Measurements from ENCODE around the gene APLF. TPM values are rescaled to one million over a fixed set of nuclear protein-coding genes. Genes with fewer than 3 reads are reported as not detected.

APLF gene
- total and polyA plus RNA-seq, 8 donors, result 3.3 to 4.4 (median 3.9) TPM

DNA sequence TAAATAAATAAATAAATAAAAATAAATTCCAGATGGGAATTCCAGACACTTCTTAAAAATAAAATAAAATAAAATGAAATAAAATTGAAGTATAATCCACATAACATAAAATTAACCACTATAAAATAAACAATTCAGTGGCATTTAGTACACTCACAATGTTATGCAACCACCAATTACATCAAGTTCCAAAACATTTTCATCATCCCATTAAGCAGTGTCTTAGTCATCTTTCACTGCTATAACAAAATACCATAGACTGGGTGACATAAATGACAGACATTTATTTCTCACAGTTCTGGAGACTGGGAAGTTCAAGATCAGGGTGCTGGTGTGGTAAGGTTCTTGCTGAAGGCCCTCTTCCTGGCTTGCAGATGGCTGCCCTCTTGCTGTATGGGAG, 153.4 kb downstream of the APLF start:
- ATAC-seq, result no peak
- DNase-seq, result no peak
- intact Hi-C loops (cut with DNase I), result no loop called here

DNA sequence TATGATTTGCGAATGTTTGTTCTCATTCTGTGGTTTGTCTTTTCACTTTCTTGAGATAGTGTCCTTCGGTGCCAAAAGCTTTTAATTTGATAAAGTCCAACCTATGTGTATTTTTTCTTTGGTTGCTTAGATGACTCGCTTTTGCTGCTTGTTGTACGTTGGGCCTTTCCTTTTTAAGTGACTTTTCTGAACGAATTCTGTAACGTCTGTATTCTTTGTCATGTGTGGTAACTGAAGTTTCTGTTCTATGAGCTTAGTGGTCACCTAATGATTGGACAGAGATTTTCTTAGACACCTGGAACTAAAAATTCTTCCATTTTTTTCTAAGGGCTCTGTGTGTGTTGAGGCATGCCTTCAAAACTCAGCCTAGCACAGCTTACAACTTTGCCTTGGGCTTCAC, 156.4 kb downstream of the APLF start:
- Histone ChIP-seq H3K9me3 (peaks cover 0 to 24% of the 10 kb centered on the region in 2 donors), H3K27me3 (no peaks in the 10 kb centered on the region), H3K36me3 (no peaks in the 10 kb centered on the region), H3K4me1 (no peaks in the 10 kb centered on the region), H3K27ac (no peak overlapping the region), H3K4me3 (no peak overlapping the region)
- TF ChIP-seq, protein P1, sequence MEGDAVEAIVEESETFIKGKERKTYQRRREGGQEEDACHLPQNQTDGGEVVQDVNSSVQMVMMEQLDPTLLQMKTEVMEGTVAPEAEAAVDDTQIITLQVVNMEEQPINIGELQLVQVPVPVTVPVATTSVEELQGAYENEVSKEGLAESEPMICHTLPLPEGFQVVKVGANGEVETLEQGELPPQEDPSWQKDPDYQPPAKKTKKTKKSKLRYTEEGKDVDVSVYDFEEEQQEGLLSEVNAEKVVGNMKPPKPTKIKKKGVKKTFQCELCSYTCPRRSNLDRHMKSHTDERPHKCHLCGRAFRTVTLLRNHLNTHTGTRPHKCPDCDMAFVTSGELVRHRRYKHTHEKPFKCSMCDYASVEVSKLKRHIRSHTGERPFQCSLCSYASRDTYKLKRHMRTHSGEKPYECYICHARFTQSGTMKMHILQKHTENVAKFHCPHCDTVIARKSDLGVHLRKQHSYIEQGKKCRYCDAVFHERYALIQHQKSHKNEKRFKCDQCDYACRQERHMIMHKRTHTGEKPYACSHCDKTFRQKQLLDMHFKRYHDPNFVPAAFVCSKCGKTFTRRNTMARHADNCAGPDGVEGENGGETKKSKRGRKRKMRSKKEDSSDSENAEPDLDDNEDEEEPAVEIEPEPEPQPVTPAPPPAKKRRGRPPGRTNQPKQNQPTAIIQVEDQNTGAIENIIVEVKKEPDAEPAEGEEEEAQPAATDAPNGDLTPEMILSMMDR (IDR thresholded peaks at IDR 0.05), result no peak
- ATAC-seq (no peak), DNase-seq (no peak)
- intact Hi-C loops (cut with DNase I), result no loop called here

More for the DNA sequence above, 153.4 kb downstream of the APLF start:
- TF ChIP-seq, protein P1 (IDR thresholded peaks at IDR 0.05), result no peak
- Histone ChIP-seq H3K27ac (no peak overlapping the region), H3K4me3 (no peak overlapping the region), H3K36me3 (no peaks in the 10 kb centered on the region), H3K4me1 (no peaks in the 10 kb centered on the region), H3K9me3 (peaks cover 0 to 22% of the 10 kb centered on the region in 2 donors), H3K27me3 (no peaks in the 10 kb centered on the region)

DNA sequence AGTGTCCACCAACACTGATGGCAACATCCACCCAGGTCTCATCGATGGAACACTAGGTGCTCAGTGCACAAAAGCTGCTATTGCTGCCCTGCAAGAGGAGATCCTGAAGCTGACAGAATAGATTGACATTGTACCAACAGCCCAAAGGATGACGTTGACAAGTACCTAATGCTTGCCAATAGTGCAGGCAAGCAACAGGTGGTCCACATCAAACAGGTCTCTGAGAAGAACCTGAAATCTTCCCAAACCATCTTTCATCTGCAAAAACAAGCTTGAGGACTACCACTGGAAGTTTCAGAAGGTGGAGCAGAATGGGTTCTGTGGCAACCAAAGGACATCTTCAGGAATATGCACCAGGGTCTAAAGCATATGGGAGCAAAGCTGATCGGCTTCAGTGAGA, 160.2 kb downstream of the APLF start:
- intact Hi-C loops (cut with DNase I), result no loop called here
- Histone ChIP-seq H3K4me3 (no peak overlapping the region), H3K27me3 (no peaks in the 10 kb centered on the region), H3K27ac (no peak overlapping the region), H3K4me1 (no peaks in the 10 kb centered on the region), H3K9me3 (peaks cover 0 to 13% of the 10 kb centered on the region in 2 donors), H3K36me3 (no peaks in the 10 kb centered on the region)
- ATAC-seq (no peak), DNase-seq (no peak)
- TF ChIP-seq, protein P1 (IDR thresholded peaks at IDR 0.05), result no peak

Other genes with a start within 250 kb of the APLF start
- 10 to 100 TPM; 50.2 to 69.0 TPM for gene PPP3R1, start 215.1 kb upstream of the APLF start, total RNA-seq
- 10 to 100 TPM; 58.0 to 74.2 (median 66.9) TPM for gene PPP3R1, start 215.1 kb upstream of the APLF start, polyA plus RNA-seq (ENCODE audit: insufficient read length in 6 of 6)
- 10 to 100 TPM; 16.9 to 20.1 TPM for gene CNRIP1, start 147.6 kb upstream of the APLF start, total RNA-seq
- gene CNRIP1, start 147.6 kb upstream of the APLF start, polyA plus RNA-seq (ENCODE audit: insufficient read length in 6 of 6), result 10 to 100 TPM; 44.7 to 50.8 (median 47.4) TPM
- 10 to 100 TPM; 20.2 to 67.3 TPM for gene PLEK, start 102.3 kb upstream of the APLF start, total RNA-seq
- gene PLEK, start 102.3 kb upstream of the APLF start, polyA plus RNA-seq (ENCODE audit: insufficient read length in 6 of 6), result 10 to 100 TPM in 4 of 6 donors, 1 to 10 TPM in 2; 9.0 to 15.3 (median 10.5) TPM
- gene FBXO48, start 291 bp upstream of the APLF start, total RNA-seq, result 1 to 10 TPM; 1.5 TPM
- gene FBXO48, start 291 bp upstream of the APLF start, polyA plus RNA-seq (ENCODE audit: insufficient read length in 6 of 6), result 1 to 10 TPM; 2.3 to 3.2 (median 2.6) TPM
- gene PROKR1, start 176.0 kb downstream of the APLF start, total RNA-seq, result not detected
- gene PROKR1, start 176.0 kb downstream of the APLF start, polyA plus RNA-seq (ENCODE audit: insufficient read length in 6 of 6), result under 1 TPM; 0.04 to 0.14 (median 0.09) TPM

Measured in left lung (tissue), 10 donors.